GM12878 (cell line): ENCODE data around the gene LYPLA2. TPM values are rescaled to one million over a fixed set of nuclear protein-coding genes. Genes with fewer than 3 reads are reported as not detected.

ENCODE experiments used
- ATAC-seq: fragments of 200-7000 bp; cut with Tn5 transposase; 3 replicates; pipeline ENCODE4 v1.9.1; 2020; ENCODE audit warnings: mild to moderate bottlenecking, moderate library complexity
- BruUV-seq: library from RNA; stranded (reverse); fragments of 400-500 nt; replicated peaks from 2 replicates; lab custom pipeline; 2021; lab: Mats Ljungman, UMichigan
- CTCF ChIA-PET: fragments of 300-600 bp; sonication (Branson Sonifier 250); formaldehyde crosslinking; extraction: SDS; loops from one replicate; lab custom pipeline; 2021; ENCODE audit warnings: inconsistent platforms; lab: Yijun Ruan, JAX
- POLR2A ChIA-PET: fragments of 350-600 bp; formaldehyde crosslinking; extraction: SDS; loops from one replicate; lab custom pipeline; 2021; ENCODE audit warnings: inconsistent platforms; lab: Charles Lee
- RAD21 ChIA-PET: fragments of 300-600 bp; sonication (Branson Sonifier 250); formaldehyde crosslinking; loops from one replicate; lab custom pipeline; 2023; ENCODE audit warnings: antibody characterized with exemption; ENCODE audit not compliant: unreplicated experiment; lab: Charles Lee
- SMC1A ChIA-PET: fragments of 300-600 bp; sonication (Branson Sonifier 250); formaldehyde crosslinking; loops from one replicate; lab custom pipeline; 2023; ENCODE audit not compliant: unreplicated experiment, uncharacterized antibody; lab: Charles Lee
- DNase-seq: peaks from one replicate; pipeline ENCODE4 v3.0.0-alpha.2; 2011; ENCODE audit warnings: low read depth, low spot score
- FAIRE-seq: peaks from 3 replicates; lab custom pipeline; 2011; peaks lifted over from hg19 to GRCh38; lab: Jason Lieb, UNC
- H2AFZ ChIP-seq: 2 replicates; pipeline ENCODE4 v1.6.0; 2011; ENCODE audit warnings: low read depth, low read length, control low read depth; ENCODE audit not compliant: control insufficient read depth
- H3K27ac ChIP-seq: 2 replicates; pipeline ENCODE4 v1.5.1; 2011; ENCODE audit warnings: control low read depth; ENCODE audit not compliant: control insufficient read depth, insufficient read depth
- H3K27me3 ChIP-seq, 2 experiments: replicated peaks in 1 of 2; 2 replicates each; pipeline versions ENCODE4 v1.6.0 to v1.6.1; 2011; ENCODE audit warnings: low read length in 1 of 2; ENCODE audit not compliant: control insufficient read depth in 2 of 2, insufficient read depth in 2 of 2
- H3K36me3 ChIP-seq, 2 experiments: 2 replicates each; pipeline ENCODE4 v1.5.1; 2011; ENCODE audit warnings: low read length in 1 of 2; ENCODE audit not compliant: control insufficient read depth in 2 of 2, insufficient read depth in 2 of 2
- H3K4me1 ChIP-seq: 2 replicates; pipeline ENCODE4 v1.6.1; 2011; ENCODE audit warnings: mild to moderate bottlenecking, low read length, moderate library complexity, mixed read lengths; ENCODE audit not compliant: control insufficient read depth, insufficient read depth
- H3K4me2 ChIP-seq: 2 replicates; pipeline ENCODE4 v1.6.0; 2011; ENCODE audit warnings: control low read depth; ENCODE audit not compliant: control insufficient read depth, insufficient read depth
- H3K4me3 ChIP-seq: fragments of 200-600 bp; sonication (generic); 2 replicates; pipeline ENCODE4 v1.5.1; 2016
- H3K79me2 ChIP-seq: 2 replicates; pipeline ENCODE4 v1.6.0; 2011; ENCODE audit warnings: low read length; ENCODE audit not compliant: control insufficient read depth, insufficient read depth
- H3K9ac ChIP-seq: 2 replicates; pipeline ENCODE4 v1.8.0; 2011; ENCODE audit warnings: low read length, control low read depth, mixed read lengths; ENCODE audit not compliant: control insufficient read depth, insufficient read depth
- H3K9me3 ChIP-seq: replicated peaks from 3 replicates; pipeline ENCODE4 v1.5.1; 2011; ENCODE audit warnings: mild to moderate bottlenecking, low read length; ENCODE audit not compliant: control insufficient read depth, insufficient read depth
- H4K20me1 ChIP-seq: 2 replicates; pipeline ENCODE4 v1.6.0; 2011; ENCODE audit not compliant: control insufficient read depth, insufficient read depth
- CBX5 ChIP-seq: sonication (generic); IDR thresholded peaks from 2 replicates; pipeline ENCODE4 v1.6.1; 2016; ENCODE audit warnings: low read depth, moderate library complexity, mild to moderate bottlenecking, inconsistent platforms
- CTCF ChIP-seq, 3 experiments: IDR thresholded peaks in 2 of 3; conservative IDR thresholded peaks in 1 of 3; 2 replicates each; pipeline ENCODE4 v1.5.1; 2011; ENCODE audit warnings: low read depth in 3 of 3, low read length in 3 of 3, mild to moderate bottlenecking in 3 of 3, control low read depth in 2 of 3, moderate library complexity in 2 of 3, inconsistent platforms in 1 of 3, mixed read lengths in 1 of 3; ENCODE audit not compliant: control insufficient read depth in 2 of 3, insufficient read depth in 1 of 3; ENCODE audit errors: extremely low read depth in 1 of 3
- DPF2 ChIP-seq: fragments of 450-650 bp; IDR thresholded peaks from 2 replicates; pipeline ENCODE4 v1.6.1; 2017; ENCODE audit warnings: mild to moderate bottlenecking
- GABPA ChIP-seq: IDR thresholded peaks from 2 replicates; pipeline ENCODE4 v1.6.1; 2014; ENCODE audit warnings: antibody characterized with exemption, low read depth, mild to moderate bottlenecking, inconsistent platforms
- JUND ChIP-seq: IDR thresholded peaks from 2 replicates; pipeline ENCODE4 v1.6.1; 2012; ENCODE audit warnings: low read depth, mild to moderate bottlenecking, low read length, improper control_type of control experiment, moderate library complexity
- MXI1 ChIP-seq: fragments of 150-350 bp; IDR thresholded peaks from 2 replicates; pipeline ENCODE4 v1.6.1; 2011; ENCODE audit warnings: low read depth, mild to moderate bottlenecking, inconsistent platforms, low read length, improper control_type of control experiment
- NR2C1 ChIP-seq: fragments of 450-650 bp; IDR thresholded peaks from 2 replicates; pipeline ENCODE4 v1.6.1; 2017; ENCODE audit warnings: antibody characterized with exemption, mild to moderate bottlenecking, moderate library complexity
- PAX8 ChIP-seq: fragments of 450-650 bp; IDR thresholded peaks from 2 replicates; pipeline ENCODE4 v1.6.1; 2017; ENCODE audit warnings: mild to moderate bottlenecking, moderate library complexity
- RAD21 ChIP-seq: IDR thresholded peaks from 2 replicates; pipeline ENCODE4 v1.6.1; 2011; ENCODE audit warnings: mild to moderate bottlenecking, low read depth, low read length, moderate library complexity; ENCODE audit not compliant: insufficient read depth
- RB1 ChIP-seq: fragments of 450-650 bp; formaldehyde crosslinking; IDR thresholded peaks from 2 replicates; pipeline ENCODE4 v1.6.1; 2017; ENCODE audit warnings: mild to moderate bottlenecking, borderline replicate concordance
- SREBF2 ChIP-seq: IDR thresholded peaks from 2 replicates; pipeline ENCODE4 v1.6.1; 2012; ENCODE audit warnings: mild to moderate bottlenecking, low read length
- TARDBP ChIP-seq: IDR thresholded peaks from 2 replicates; pipeline ENCODE4 v1.6.1; 2016; ENCODE audit warnings: borderline replicate concordance
- WGBS: methylation state at CpG from one replicate; pipeline ENCODE4 v1.1.6; 2016; ENCODE audit warnings: low lambda C conversion rate; ENCODE audit not compliant: insufficient replicate concordance, insufficient coverage; ENCODE audit errors: missing lambda C conversion rate; 5-methylcytosine and 5-hydroxymethylcytosine counted together
- in situ Hi-C: fragments of 300-500 bp; cut with MboI; formaldehyde crosslinking; loops from 9 replicates; pipeline ENCODE4 v1.14.3; 2018; ENCODE audit warnings: mixed read lengths
- intact Hi-C: fragments of 100-400 bp; cut with micrococcal nuclease; formaldehyde crosslinking; loops from one replicate; pipeline ENCODE4 v1.14.2; 2022; ENCODE audit not compliant: unreplicated experiment
- polyA plus RNA-seq, 11 experiments: library from polyadenylated mRNA; depleted of rRNA in 4 of 11; unstranded in 6 of 11; stranded (reverse) in 5 of 11; fragments of >200 nt; fragmentation: Nextera tagmentation in 4 of 11; fragmentation: Illumina TruSeq in 1 of 11; extraction: Ambion mirVana in 4 of 11; extraction: Trizol in 1 of 11; gene quantifications; 1 replicate in 1 of 11; 2 replicates in 10 of 11; pipeline versions ENCODE4 v1.2.1 to v1.2.3, GENCODE V29; 2011 to 2016; ENCODE audit warnings: inconsistent platforms in 2 of 11, missing spikeins in 2 of 11, low read depth in 1 of 11
- total RNA-seq, 4 experiments: library from RNA; depleted of rRNA in 3 of 4; stranded (reverse); fragments of >200 nt in 3 of 4; fragmentation: Illumina TruSeq in 1 of 4; extraction: Trizol in 1 of 4; gene quantifications; 2 replicates each; pipeline versions ENCODE4 v1.2.1 to v1.2.3, GENCODE V29; 2013 to 2021
- TF ChIP-seq, protein P1 (sequence below): fragments of 450-650 bp; formaldehyde crosslinking; IDR thresholded peaks from 2 replicates; pipeline ENCODE4 v1.4.0; 2022; ENCODE audit warnings: mild to moderate bottlenecking, moderate library complexity
- TF ChIP-seq, protein P2 (sequence below): fragments of 450-650 bp; IDR thresholded peaks from 2 replicates; pipeline ENCODE4 v1.6.1; 2018; ENCODE audit warnings: borderline replicate concordance, mild to moderate bottlenecking; ENCODE audit not compliant: partially characterized antibody
- TF ChIP-seq, protein P3 (sequence below): fragments of 150-350 bp; IDR thresholded peaks from 2 replicates; pipeline ENCODE4 v1.6.1; 2014; ENCODE audit warnings: mild to moderate bottlenecking, low read depth, low read length

Gene LYPLA2
- total and polyA plus RNA-seq, 10 of the 15 experiments (the other 5 are each of a cell fraction or from before 2014, with no cell fraction given), result 2.7 to 129 (median 62.3) TPM

DNA sequence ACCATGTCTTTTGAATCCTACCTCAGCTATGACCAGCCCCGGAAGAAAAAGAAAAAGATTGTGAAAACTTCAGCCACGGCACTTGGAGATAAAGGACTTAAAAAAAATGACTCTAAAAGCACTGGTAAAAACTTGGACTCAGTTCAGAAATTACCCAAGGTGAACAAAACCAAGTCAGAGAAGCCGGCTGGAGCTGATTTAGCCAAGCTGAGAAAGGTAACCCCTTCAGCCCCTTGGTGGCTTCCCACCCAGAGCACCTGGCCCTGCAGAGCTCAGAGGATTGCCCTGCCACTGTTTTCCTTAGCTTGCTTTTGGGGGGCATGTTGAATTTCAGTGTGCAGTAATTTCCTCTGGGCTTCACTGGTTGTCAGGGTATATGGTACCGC lies 39.1 kb upstream of the LYPLA2 start:
- H3K9ac ChIP-seq, result no peak overlapping the region
- H3K27ac ChIP-seq, result no peak overlapping the region
- H3K27me3 ChIP-seq, result no peaks in the 10 kb centered on the region
- H3K36me3 ChIP-seq, result peaks cover 37 to 48% of the 10 kb centered on the region in 2 experiments
- H3K79me2 ChIP-seq, result peaks cover 42% of the 10 kb centered on the region
- POLR2A ChIA-PET, result interaction anchor here (1.0 to 1.5 kb wide), 2 partner anchors 15 to 115 kb away, joined by 3 read pairs; no protein-coding TSS in a partner anchor
- CTCF ChIA-PET, result interaction anchor here (0.6 to 11.3 kb wide), 20 partner anchors 9 to 212 kb away, joined by 3 to 155 read pairs (median 4); partner anchors contain the start of genes ELOA and RPL11
- H3K4me2 ChIP-seq, result no peak overlapping the region
- FAIRE-seq (no peak), ATAC-seq (no peak), DNase-seq (no peak)
- no peak overlapping the region for H2AFZ ChIP-seq
- H3K4me1 ChIP-seq, result no peaks in the 10 kb centered on the region
- no peaks in the 10 kb centered on the region for H3K9me3 ChIP-seq
- intact Hi-C loops (loop anchor here (2.0 kb wide), 2 partner anchors 115 to 207 kb away; no protein-coding TSS in a partner anchor), in situ Hi-C loops (loop anchor here (5.0 kb wide), 1 partner anchor 205 kb away; no protein-coding TSS in a partner anchor)
- SMC1A ChIA-PET, result interaction anchor here (0.7 to 1.6 kb wide), 11 partner anchors 16 to 255 kb away, joined by 3 to 6 read pairs (median 3); partner anchors contain the start of gene RPL11
- whole genome bisulfite sequencing, result 98% methylated on average over 4 of the region's 4 CpGs
- no peak overlapping the region for H3K4me3 ChIP-seq
- peaks cover 4% of the 10 kb centered on the region for H4K20me1 ChIP-seq
- RAD21 ChIA-PET, result interaction anchor here (0.6 to 1.7 kb wide), 6 partner anchors 29 to 255 kb away, joined by 3 to 5 read pairs (median 4); no protein-coding TSS in a partner anchor
- no TSS peak for BruUV-seq
- TF ChIP-seq SREBF2, result no peak
- no peak for TF ChIP-seq JUND
- TF ChIP-seq CTCF (IDR thresholded peaks at IDR 0.05 in 2 of 3, conservative IDR thresholded peaks at IDR 0.05 in 1 of 3; ENCODE audit: control insufficient read depth in 2 of 3, extremely low read depth in 1 of 3, insufficient read depth in 1 of 3, low read depth in 3 of 3, low read length in 3 of 3), result no peak
- no peak for TF ChIP-seq TARDBP
- TF ChIP-seq CBX5, result no peak
- TF ChIP-seq MXI1, result no peak
- no peak for TF ChIP-seq DPF2
- no peak for TF ChIP-seq NR2C1
- TF ChIP-seq, protein P1, sequence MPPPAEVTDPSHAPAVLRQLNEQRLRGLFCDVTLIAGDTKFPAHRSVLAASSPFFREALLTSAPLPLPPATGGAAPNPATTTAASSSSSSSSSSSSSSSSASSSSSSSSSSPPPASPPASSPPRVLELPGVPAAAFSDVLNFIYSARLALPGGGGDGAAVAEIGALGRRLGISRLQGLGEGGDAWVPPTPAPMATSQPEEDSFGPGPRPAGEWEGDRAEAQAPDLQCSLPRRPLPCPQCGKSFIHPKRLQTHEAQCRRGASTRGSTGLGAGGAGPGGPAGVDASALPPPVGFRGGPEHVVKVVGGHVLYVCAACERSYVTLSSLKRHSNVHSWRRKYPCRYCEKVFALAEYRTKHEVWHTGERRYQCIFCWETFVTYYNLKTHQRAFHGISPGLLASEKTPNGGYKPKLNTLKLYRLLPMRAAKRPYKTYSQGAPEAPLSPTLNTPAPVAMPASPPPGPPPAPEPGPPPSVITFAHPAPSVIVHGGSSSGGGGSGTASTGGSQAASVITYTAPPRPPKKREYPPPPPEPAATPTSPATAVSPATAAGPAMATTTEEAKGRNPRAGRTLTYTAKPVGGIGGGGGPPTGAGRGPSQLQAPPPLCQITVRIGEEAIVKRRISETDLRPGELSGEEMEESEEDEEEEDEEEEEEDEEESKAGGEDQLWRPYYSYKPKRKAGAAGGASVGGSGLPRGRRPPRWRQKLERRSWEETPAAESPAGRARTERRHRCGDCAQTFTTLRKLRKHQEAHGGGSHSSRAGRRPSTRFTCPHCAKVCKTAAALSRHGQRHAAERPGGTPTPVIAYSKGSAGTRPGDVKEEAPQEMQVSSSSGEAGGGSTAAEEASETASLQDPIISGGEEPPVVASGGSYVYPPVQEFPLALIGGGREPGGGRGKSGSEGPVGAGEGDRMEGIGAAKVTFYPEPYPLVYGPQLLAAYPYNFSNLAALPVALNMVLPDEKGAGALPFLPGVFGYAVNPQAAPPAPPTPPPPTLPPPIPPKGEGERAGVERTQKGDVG, result no peak
- no peak for TF ChIP-seq GABPA
- no peak for TF ChIP-seq RB1
- no peak for TF ChIP-seq RAD21
- TF ChIP-seq, protein P2, sequence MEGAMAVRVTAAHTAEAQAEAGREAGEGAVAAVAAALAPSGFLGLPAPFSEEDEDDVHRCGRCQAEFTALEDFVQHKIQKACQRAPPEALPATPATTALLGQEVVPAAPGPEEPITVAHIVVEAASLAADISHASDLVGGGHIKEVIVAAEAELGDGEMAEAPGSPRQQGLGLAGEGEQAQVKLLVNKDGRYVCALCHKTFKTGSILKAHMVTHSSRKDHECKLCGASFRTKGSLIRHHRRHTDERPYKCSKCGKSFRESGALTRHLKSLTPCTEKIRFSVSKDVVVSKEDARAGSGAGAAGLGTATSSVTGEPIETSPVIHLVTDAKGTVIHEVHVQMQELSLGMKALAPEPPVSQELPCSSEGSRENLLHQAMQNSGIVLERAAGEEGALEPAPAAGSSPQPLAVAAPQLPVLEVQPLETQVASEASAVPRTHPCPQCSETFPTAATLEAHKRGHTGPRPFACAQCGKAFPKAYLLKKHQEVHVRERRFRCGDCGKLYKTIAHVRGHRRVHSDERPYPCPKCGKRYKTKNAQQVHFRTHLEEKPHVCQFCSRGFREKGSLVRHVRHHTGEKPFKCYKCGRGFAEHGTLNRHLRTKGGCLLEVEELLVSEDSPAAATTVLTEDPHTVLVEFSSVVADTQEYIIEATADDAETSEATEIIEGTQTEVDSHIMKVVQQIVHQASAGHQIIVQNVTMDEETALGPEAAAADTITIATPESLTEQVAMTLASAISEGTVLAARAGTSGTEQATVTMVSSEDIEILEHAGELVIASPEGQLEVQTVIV, result no peak
- no peak for TF ChIP-seq PAX8
- TF ChIP-seq, protein P3, sequence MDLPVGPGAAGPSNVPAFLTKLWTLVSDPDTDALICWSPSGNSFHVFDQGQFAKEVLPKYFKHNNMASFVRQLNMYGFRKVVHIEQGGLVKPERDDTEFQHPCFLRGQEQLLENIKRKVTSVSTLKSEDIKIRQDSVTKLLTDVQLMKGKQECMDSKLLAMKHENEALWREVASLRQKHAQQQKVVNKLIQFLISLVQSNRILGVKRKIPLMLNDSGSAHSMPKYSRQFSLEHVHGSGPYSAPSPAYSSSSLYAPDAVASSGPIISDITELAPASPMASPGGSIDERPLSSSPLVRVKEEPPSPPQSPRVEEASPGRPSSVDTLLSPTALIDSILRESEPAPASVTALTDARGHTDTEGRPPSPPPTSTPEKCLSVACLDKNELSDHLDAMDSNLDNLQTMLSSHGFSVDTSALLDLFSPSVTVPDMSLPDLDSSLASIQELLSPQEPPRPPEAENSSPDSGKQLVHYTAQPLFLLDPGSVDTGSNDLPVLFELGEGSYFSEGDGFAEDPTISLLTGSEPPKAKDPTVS, result no peak
